Erythroblast (primary cell): Measurements from ENCODE around the gene PLEKHA5.

ENCODE experiments used
- GATA1 ChIP-seq: IDR thresholded peaks from 2 replicates; pipeline ENCODE4 v1.6.1; 2011; ENCODE audit warnings: low read depth, mild to moderate bottlenecking, control low read depth, low read length, moderate library complexity
- POLR2A ChIP-seq: IDR thresholded peaks from 2 replicates; pipeline ENCODE4 v1.6.1; 2011; ENCODE audit warnings: mild to moderate bottlenecking, low read length

- no peak for TF ChIP-seq POLR2A
- TF ChIP-seq GATA1: no peak
Measured at GRCh38 chr12:19186722-19187661, 57.5 kb downstream of the PLEKHA5 start.
